CD14-positive monocyte (primary cell): ENCODE results near the gene EEFSEC. TPM values are rescaled to one million over a fixed set of nuclear protein-coding genes. Genes with fewer than 3 reads are reported as not detected.

Experiments used
- DNase-seq, 3 donors: peaks; one replicate each; pipeline ENCODE4 v3.0.0-alpha.2; 2011 to 2022
- H2AFZ ChIP-seq: 2 replicates; pipeline ENCODE4 v1.6.0; 2012; ENCODE audit warnings: mild to moderate bottlenecking, low read depth, low read length, inconsistent platforms; ENCODE audit not compliant: insufficient read depth, poor library complexity, severe bottlenecking
- H3K27ac ChIP-seq, 2 donors: 1 replicate in 1 of 2; 2 replicates in 1 of 2; pipeline ENCODE4 v1.5.1; 2012 to 2013; ENCODE audit warnings: low read length in 2 of 2, control low read depth in 1 of 2, inconsistent platforms in 1 of 2, low read depth in 1 of 2, mild to moderate bottlenecking in 1 of 2
- H3K27me3 ChIP-seq, 2 donors: one replicate each; pipeline versions ENCODE4 v1.6.0 to v1.6.1; 2011 to 2013; ENCODE audit warnings: low read length in 2 of 2; ENCODE audit not compliant: control insufficient read depth in 2 of 2, insufficient read depth in 2 of 2
- H3K36me3 ChIP-seq, 2 donors: replicated peaks in 1 of 2; 1 replicate in 1 of 2; 2 replicates in 1 of 2; pipeline versions ENCODE4 v1.5.1 to v1.6.1; 2012 to 2013; ENCODE audit warnings: low read length in 2 of 2, control low read depth in 1 of 2, inconsistent platforms in 1 of 2, mild to moderate bottlenecking in 1 of 2; ENCODE audit not compliant: insufficient read depth in 2 of 2, control insufficient read depth in 1 of 2
- H3K4me1 ChIP-seq, 2 donors: 1 replicate in 1 of 2; 2 replicates in 1 of 2; pipeline versions ENCODE4 v1.5.1 to v1.6.1; 2012 to 2013; ENCODE audit warnings: low read length in 2 of 2, control low read depth in 1 of 2, inconsistent platforms in 1 of 2, mild to moderate bottlenecking in 1 of 2, moderate library complexity in 1 of 2; ENCODE audit not compliant: insufficient read depth in 2 of 2, control insufficient read depth in 1 of 2
- H3K4me2 ChIP-seq: replicated peaks from 2 replicates; pipeline ENCODE3; 2012; ENCODE audit warnings: low read length, moderate library complexity, mild to moderate bottlenecking; ENCODE audit not compliant: poor library complexity, severe bottlenecking; ENCODE audit errors: extremely low read depth
- H3K4me3 ChIP-seq, 3 experiments: fragments of 200-600 bp in 1 of 3; sonication (generic) in 1 of 3; replicated peaks in 1 of 3; 1 replicate in 2 of 3; 2 replicates in 1 of 3; pipeline ENCODE4 v1.5.1; 2011 to 2013; ENCODE audit warnings: low read length in 3 of 3, mild to moderate bottlenecking in 3 of 3, control low read depth in 2 of 3, low read depth in 2 of 3, inconsistent platforms in 1 of 3, moderate library complexity in 1 of 3
- H3K79me2 ChIP-seq: 2 replicates; pipeline ENCODE4 v1.6.0; 2012; ENCODE audit warnings: mild to moderate bottlenecking, control low read depth, inconsistent platforms, low read length, moderate library complexity; ENCODE audit not compliant: insufficient read depth
- H3K9ac ChIP-seq: 2 replicates; pipeline ENCODE4 v1.6.0; 2017; ENCODE audit warnings: low read length, mild to moderate bottlenecking; ENCODE audit not compliant: insufficient read depth, poor library complexity, severe bottlenecking
- H3K9me3 ChIP-seq, 2 donors: replicated peaks in 1 of 2; 1 replicate in 1 of 2; 2 replicates in 1 of 2; pipeline versions ENCODE4 v1.5.1 to v1.6.1; 2012 to 2013; ENCODE audit warnings: low read length in 2 of 2, control low read depth in 1 of 2; ENCODE audit not compliant: control insufficient read depth in 1 of 2, insufficient read depth in 1 of 2
- H4K20me1 ChIP-seq: 2 replicates; pipeline ENCODE4 v1.6.0; 2012; ENCODE audit warnings: mild to moderate bottlenecking, low read length, control low read depth, moderate library complexity; ENCODE audit not compliant: insufficient read depth
- H3K27ac Mint-ChIP-seq, 7 donors: one replicate each; pipeline ENCODE4 v1.8.0; 2020; ENCODE audit warnings: mild to moderate bottlenecking in 7 of 7, mixed read lengths in 7 of 7, moderate library complexity in 6 of 7, inconsistent platforms in 2 of 7
- H3K27me3 Mint-ChIP-seq, 3 donors: one replicate each; pipeline ENCODE4 v1.8.0; 2021 to 2022; ENCODE audit warnings: low read depth in 3 of 3, mild to moderate bottlenecking in 3 of 3, mixed read lengths in 3 of 3, moderate library complexity in 3 of 3, inconsistent platforms in 1 of 3
- H3K36me3 Mint-ChIP-seq, 2 donors: one replicate each; pipeline ENCODE4 v1.8.0; 2020; ENCODE audit warnings: mixed read lengths in 2 of 2, inconsistent platforms in 1 of 2, mild to moderate bottlenecking in 1 of 2
- H3K4me1 Mint-ChIP-seq: one replicate; pipeline ENCODE4 v1.8.0; 2020; ENCODE audit warnings: mild to moderate bottlenecking, mixed read lengths
- H3K4me3 Mint-ChIP-seq, 2 donors: one replicate each; pipeline ENCODE4 v1.8.0; 2020; ENCODE audit warnings: mild to moderate bottlenecking in 2 of 2, mixed read lengths in 2 of 2, moderate library complexity in 1 of 2
- H3K9me3 Mint-ChIP-seq, 7 donors: one replicate each; pipeline ENCODE4 v1.8.0; 2020 to 2022; ENCODE audit warnings: mixed read lengths in 7 of 7, mild to moderate bottlenecking in 6 of 7, moderate library complexity in 6 of 7, inconsistent platforms in 2 of 7
- CTCF ChIP-seq: fragments of 200-600 bp; IDR thresholded peaks from one replicate; pipeline ENCODE4 v1.8.0; 2022; ENCODE audit warnings: antibody characterized with exemption, mild to moderate bottlenecking
- WGBS: methylation state at CpG from one replicate; pipeline ENCODE4 v1.1.5; 2013; ENCODE audit warnings: missing lambda C conversion rate; ENCODE audit not compliant: insufficient coverage; 5-methylcytosine and 5-hydroxymethylcytosine counted together
- intact Hi-C, 2 donors: fragments of 100-400 bp; cut with micrococcal nuclease; formaldehyde crosslinking; loops; one replicate each; pipeline versions ENCODE4 v1.15.0 to v1.15.1; 2023
- polyA plus RNA-seq, 3 donors: library from polyadenylated mRNA; depleted of rRNA in 1 of 3; unstranded in 2 of 3; stranded (reverse) in 1 of 3; fragments of 300-500 nt in 2 of 3; fragments of >200 nt in 1 of 3; fragmentation: Illumina TruSeq in 2 of 3; gene quantifications; 1 replicate in 2 of 3; 2 replicates in 1 of 3; pipeline ENCODE4 v1.2.3, GENCODE V29; 2012 to 2021

Gene EEFSEC
- polyA plus RNA-seq, 3 donors = 13.3 to 14.9 (median 14.9) TPM

GRCh38 chr3:128307029-128307633 lies 153.8 kb downstream of the EEFSEC start:
- H3K27ac Mint-ChIP-seq = no peak overlapping the region
- no peak for TF ChIP-seq CTCF
- DNase-seq = no peak
- peaks cover 0 to 6% (median 0%) of the 10 kb centered on the region in 7 donors for H3K9me3 Mint-ChIP-seq
- Histone ChIP-seq H3K27me3 (no peaks in the 10 kb centered on the region), H4K20me1 (no peaks in the 10 kb centered on the region), H3K4me1 (no peaks in the 10 kb centered on the region), H2AFZ (no peak overlapping the region), H3K36me3 (peaks cover 0 to 29% of the 10 kb centered on the region in 2 donors), H3K27ac (no peak overlapping the region), H3K4me2 (no peak overlapping the region), H3K4me3 (no peak overlapping the region), H3K9ac (no peak overlapping the region), H3K9me3 (no peaks in the 10 kb centered on the region), H3K79me2 (no peaks in the 10 kb centered on the region)
- H3K4me1 Mint-ChIP-seq = no peaks in the 10 kb centered on the region
- H3K36me3 Mint-ChIP-seq = peaks cover 31 to 36% of the 10 kb centered on the region in 2 donors
- no peak overlapping the region for H3K4me3 Mint-ChIP-seq
- peaks cover 0 to 3% (median 0%) of the 10 kb centered on the region in 3 donors for H3K27me3 Mint-ChIP-seq
- 100% methylated on average over 1 of the region's 3 CpGs for WGBS
- intact Hi-C loops = no loop called here

GRCh38 chr3:128307781-128308469 lies 154.6 kb downstream of the EEFSEC start:
- Mint-ChIP-seq H3K4me3 (no peak overlapping the region), H3K36me3 (peaks cover 31 to 36% of the 10 kb centered on the region in 2 donors), H3K27ac (peak overlapping the region in 1 of 7 donors; percentile 6), H3K9me3 (peaks cover 0 to 6% (median 0%) of the 10 kb centered on the region in 7 donors), H3K4me1 (no peaks in the 10 kb centered on the region), H3K27me3 (peaks cover 0 to 3% (median 0%) of the 10 kb centered on the region in 3 donors)
- no peak for TF ChIP-seq CTCF
- Histone ChIP-seq H4K20me1 (no peaks in the 10 kb centered on the region), H2AFZ (no peak overlapping the region), H3K9me3 (no peaks in the 10 kb centered on the region), H3K27me3 (no peaks in the 10 kb centered on the region), H3K4me1 (no peaks in the 10 kb centered on the region), H3K79me2 (no peaks in the 10 kb centered on the region), H3K9ac (no peak overlapping the region), H3K4me2 (no peak overlapping the region), H3K27ac (no peak overlapping the region), H3K36me3 (peaks cover 0 to 31% of the 10 kb centered on the region in 2 donors), H3K4me3 (no peak overlapping the region)
- no peak for DNase-seq
- intact Hi-C loops = no loop called here
- 96% methylated on average over 6 of the region's 6 CpGs for WGBS
